Loucy (cell line): Measurements from ENCODE around the gene ELOF1.

Experiments used
- EZH2phosphoT487 ChIP-seq: fragments of 200-600 bp; IDR thresholded peaks from 2 replicates; pipeline ENCODE4 v1.6.1; 2018; ENCODE audit warnings: antibody characterized with exemption, mild to moderate bottlenecking, moderate library complexity, borderline replicate concordance
- TF ChIP-seq, protein P1 (sequence below): fragments of 200-600 bp; sonication (generic); conservative IDR thresholded peaks from 2 replicates; pipeline ENCODE4 v1.5.1; 2014; ENCODE audit warnings: mild to moderate bottlenecking, antibody characterized with exemption, low read length

DNA sequence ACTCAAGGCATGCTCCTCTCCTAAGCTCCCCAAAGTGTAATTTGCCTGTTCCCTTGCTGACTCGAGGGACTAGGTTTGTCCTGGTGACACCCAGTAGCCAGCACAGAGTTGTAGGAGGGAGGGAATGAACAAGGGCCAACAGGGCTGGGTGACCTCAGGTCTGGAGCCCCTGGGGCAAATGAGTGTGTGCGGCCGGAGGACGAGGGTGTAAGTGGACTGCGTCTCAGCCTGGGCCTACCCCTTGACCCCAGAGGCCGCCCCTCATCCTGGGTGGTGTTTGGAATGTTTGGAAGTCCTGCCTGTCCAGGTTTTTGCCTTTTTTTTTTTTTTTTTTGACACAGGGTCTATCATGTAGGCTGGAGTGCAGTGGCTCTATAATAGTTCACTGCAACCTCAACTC, 52.1 kb downstream of the ELOF1 start:
- TF ChIP-seq, protein P1, sequence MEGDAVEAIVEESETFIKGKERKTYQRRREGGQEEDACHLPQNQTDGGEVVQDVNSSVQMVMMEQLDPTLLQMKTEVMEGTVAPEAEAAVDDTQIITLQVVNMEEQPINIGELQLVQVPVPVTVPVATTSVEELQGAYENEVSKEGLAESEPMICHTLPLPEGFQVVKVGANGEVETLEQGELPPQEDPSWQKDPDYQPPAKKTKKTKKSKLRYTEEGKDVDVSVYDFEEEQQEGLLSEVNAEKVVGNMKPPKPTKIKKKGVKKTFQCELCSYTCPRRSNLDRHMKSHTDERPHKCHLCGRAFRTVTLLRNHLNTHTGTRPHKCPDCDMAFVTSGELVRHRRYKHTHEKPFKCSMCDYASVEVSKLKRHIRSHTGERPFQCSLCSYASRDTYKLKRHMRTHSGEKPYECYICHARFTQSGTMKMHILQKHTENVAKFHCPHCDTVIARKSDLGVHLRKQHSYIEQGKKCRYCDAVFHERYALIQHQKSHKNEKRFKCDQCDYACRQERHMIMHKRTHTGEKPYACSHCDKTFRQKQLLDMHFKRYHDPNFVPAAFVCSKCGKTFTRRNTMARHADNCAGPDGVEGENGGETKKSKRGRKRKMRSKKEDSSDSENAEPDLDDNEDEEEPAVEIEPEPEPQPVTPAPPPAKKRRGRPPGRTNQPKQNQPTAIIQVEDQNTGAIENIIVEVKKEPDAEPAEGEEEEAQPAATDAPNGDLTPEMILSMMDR: no peak
- TF ChIP-seq EZH2phosphoT487: no peak
